Lung (tissue), 12 donors: ENCODE results near the gene ADI1. TPM values are rescaled to one million over a fixed set of nuclear protein-coding genes. Genes with fewer than 3 reads are reported as not detected.
"Not testable (repeated sequence)": the region's sequence is repeated elsewhere in the genome, so short reads cannot be mapped to it uniquely, and the experiment has no call there.

Source experiments
- ATAC-seq: fragments of 200-7000 bp; cut with Tn5 transposase; one replicate; pipeline ENCODE4 v1.9.1; 2020; ENCODE audit warnings: moderate number of reproducible peaks; ENCODE audit not compliant: insufficient read depth, low FRiP score
- DNase-seq, 3 donors: peaks; one replicate each; pipeline ENCODE4 v3.0.0-alpha.2; 2013 to 2017
- H3K27ac ChIP-seq, 2 donors: one replicate each; pipeline ENCODE4 v1.5.1; 2013; ENCODE audit warnings: mild to moderate bottlenecking in 2 of 2, moderate library complexity in 2 of 2, control low read depth in 1 of 2, inconsistent platforms in 1 of 2, low read depth in 1 of 2, low read length in 1 of 2
- H3K27me3 ChIP-seq, 3 donors: one replicate each; pipeline ENCODE4 v1.5.1; 2013; ENCODE audit warnings: low read length in 2 of 3; ENCODE audit not compliant: control insufficient read depth in 3 of 3, insufficient read depth in 3 of 3
- H3K36me3 ChIP-seq, 4 donors: one replicate each; pipeline ENCODE4 v1.5.1; 2013; ENCODE audit warnings: low read length in 4 of 4, mild to moderate bottlenecking in 1 of 4, moderate library complexity in 1 of 4; ENCODE audit not compliant: control insufficient read depth in 4 of 4, insufficient read depth in 4 of 4
- H3K4me1 ChIP-seq, 5 donors: one replicate each; pipeline ENCODE4 v1.5.1; 2013; ENCODE audit warnings: low read length in 5 of 5, mild to moderate bottlenecking in 2 of 5, moderate library complexity in 1 of 5; ENCODE audit not compliant: control insufficient read depth in 5 of 5, insufficient read depth in 5 of 5
- H3K4me3 ChIP-seq: one replicate; pipeline ENCODE4 v1.5.1; 2013; ENCODE audit warnings: mild to moderate bottlenecking, control low read depth, moderate library complexity
- H3K9ac ChIP-seq, 2 donors: one replicate each; pipeline ENCODE4 v1.5.1; 2013; ENCODE audit warnings: low read length in 2 of 2, control low read depth in 1 of 2; ENCODE audit not compliant: insufficient read depth in 1 of 2
- H3K9me3 ChIP-seq, 4 donors: one replicate each; pipeline ENCODE4 v1.5.1; 2013; ENCODE audit warnings: low read length in 3 of 4, mild to moderate bottlenecking in 1 of 4, moderate library complexity in 1 of 4; ENCODE audit not compliant: control insufficient read depth in 4 of 4, insufficient read depth in 3 of 4
- CTCF ChIP-seq: IDR thresholded peaks from 2 replicates; pipeline ENCODE4 v1.5.1; 2012; ENCODE audit warnings: mild to moderate bottlenecking; ENCODE audit errors: control extremely low read depth, extremely low read depth
- WGBS, 2 donors: extraction: QIAGEN DNeasy Blood & Tissue Kit; methylation state at CpG; one replicate each; pipeline ENCODE4 v1.1.7; 2013; 5-methylcytosine and 5-hydroxymethylcytosine counted together
- polyA plus RNA-seq, 2 donors: library from polyadenylated mRNA; stranded (reverse); fragments of 200-250 nt; gene quantifications; one replicate each; pipeline ENCODE4 v1.2.1, GENCODE V29; 2013
- total RNA-seq, 2 donors: library from RNA; depleted of rRNA in 1 of 2; stranded (reverse); fragments of >200 nt in 1 of 2; gene quantifications; one replicate each; pipeline ENCODE4 v1.2.1, GENCODE V29; 2014 to 2021
- donor health status: control.
- donor health status: control.
- donor health status: Bipolar disorder and iron deficiency.
- donor health status: healthy.
- donor health status: DM: yes; HTN: yes; CAD: no.

The ADI1 gene
- total and polyA plus RNA-seq, 4 donors = 46.8 to 65.2 (median 55.9) TPM

- H3K9me3 ChIP-seq = no peaks in the 10 kb centered on the region
- H3K36me3 ChIP-seq = peaks cover 0 to 3% (median 0%) of the 10 kb centered on the region in 4 donors
- H3K27me3 ChIP-seq = no peaks in the 10 kb centered on the region
- 0% methylated on average over 66 to 67 of the region's 67 CpGs for WGBS, 2 donors
- peak; percentile 89 for ATAC-seq
- DNase-seq = peak; percentile 99 to 100 (median 100)
- H3K9ac ChIP-seq = peak overlapping the region in 1 of 2 donors; percentile 66
- peaks cover 6 to 29% (median 11%) of the 10 kb centered on the region in 5 donors for H3K4me1 ChIP-seq
- H3K27ac ChIP-seq = peak overlapping the region; percentile 98 to 99
- peak overlapping the region; percentile 86 for H3K4me3 ChIP-seq
- TF ChIP-seq CTCF = no peak
Measured at GRCh38 chr2:3518496-3519254, 656 bp downstream of the ADI1 start.

- no peak for DNase-seq
- Histone ChIP-seq H3K9ac (peak overlapping the region in 1 of 2 donors; percentile 66), H3K27me3 (no peaks in the 10 kb centered on the region), H3K4me1 (peaks cover 3 to 23% (median 6%) of the 10 kb centered on the region in 5 donors), H3K4me3 (peak overlapping the region; percentile 86), H3K36me3 (peaks cover 3 to 5% (median 5%) of the 10 kb centered on the region in 4 donors), H3K9me3 (no peaks in the 10 kb centered on the region), H3K27ac (peak overlapping the region; percentile 96 to 97)
- WGBS, 2 donors = 31 to 33% methylated on average over 3 of the region's 3 CpGs
- no peak for TF ChIP-seq CTCF
- ATAC-seq = no peak
Measured at GRCh38 chr2:3517948-3518495, 1.3 kb downstream of the ADI1 start.

- WGBS, 2 donors = 95 to 96% methylated on average over 3 of the region's 3 CpGs
- ATAC-seq = no peak
- Histone ChIP-seq H3K9ac (no peak overlapping the region), H3K4me1 (peaks cover 0 to 18% (median 6%) of the 10 kb centered on the region in 5 donors), H3K9me3 (no peaks in the 10 kb centered on the region), H3K36me3 (peaks cover 13 to 17% (median 14%) of the 10 kb centered on the region in 4 donors), H3K27me3 (no peaks in the 10 kb centered on the region), H3K4me3 (no peak overlapping the region), H3K27ac (no peak overlapping the region)
- TF ChIP-seq CTCF = no peak
- no peak for DNase-seq
Measured at GRCh38 chr2:3516831-3517230, 2.5 kb downstream of the ADI1 start.

- ATAC-seq, H3K9me3 ChIP-seq, H3K9ac ChIP-seq, H3K27me3 ChIP-seq, DNase-seq, H3K4me3 ChIP-seq, H3K27ac ChIP-seq: not testable (repeated sequence)
- peaks cover 16 to 24% (median 19%) of the 10 kb centered on the region in 4 donors for H3K36me3 ChIP-seq
- WGBS, 2 donors = 85 to 98% methylated on average over 5 of the region's 5 CpGs
- peaks cover 0 to 18% (median 3%) of the 10 kb centered on the region in 5 donors for H3K4me1 ChIP-seq
Measured at GRCh38 chr2:3515438-3515837, 3.9 kb downstream of the ADI1 start.
